HFFc6 (cell line): ENCODE results near the gene ITSN1. TPM values are rescaled to one million over a fixed set of nuclear protein-coding genes. Genes with fewer than 3 reads are reported as not detected.

Experiments
- DNase-seq: peaks from one replicate; pipeline ENCODE4 v3.0.0-alpha.2; 2018
- H3K27ac Mint-ChIP-seq: 2 replicates; pipeline ENCODE4 v1.8.0; 2020; ENCODE audit warnings: mild to moderate bottlenecking, mixed read lengths
- H3K27me3 Mint-ChIP-seq: 2 replicates; pipeline ENCODE4 v1.8.0; 2021; ENCODE audit warnings: mild to moderate bottlenecking, moderate library complexity, mixed read lengths; ENCODE audit not compliant: insufficient read depth
- H3K36me3 Mint-ChIP-seq: 2 replicates; pipeline ENCODE4 v1.8.0; 2021; ENCODE audit warnings: low read depth, mixed read lengths
- H3K4me1 Mint-ChIP-seq: 2 replicates; pipeline ENCODE4 v1.8.0; 2020; ENCODE audit warnings: low read depth, mixed read lengths
- H3K4me3 Mint-ChIP-seq: 2 replicates; pipeline ENCODE4 v1.8.0; 2020; ENCODE audit warnings: mild to moderate bottlenecking, moderate library complexity, mixed read lengths
- H3K9me3 Mint-ChIP-seq: 2 replicates; pipeline ENCODE4 v1.8.0; 2020; ENCODE audit warnings: mild to moderate bottlenecking, mixed read lengths
- total RNA-seq, 6 experiments: library from RNA; stranded (reverse); fragmentation: NEBNext Ultra II Directional; extraction: Animal tissue kit (Norgen Biotek cat#: 25700); gene quantifications; 2 replicates in 1 of 6; 3 replicates in 5 of 6; pipeline ENCODE4 v1.2.3, GENCODE V29; 2021
- TF ChIP-seq, protein P1 (sequence below): fragments of 200-600 bp; sonication (generic); IDR thresholded peaks from 2 replicates; pipeline ENCODE4 v1.5.0; 2021; ENCODE audit warnings: antibody characterized with exemption, mild to moderate bottlenecking

ITSN1 gene
- total RNA-seq, 6 experiments from 2014 or later, result 47.7 to 54.8 (median 54.0) TPM

DNA sequence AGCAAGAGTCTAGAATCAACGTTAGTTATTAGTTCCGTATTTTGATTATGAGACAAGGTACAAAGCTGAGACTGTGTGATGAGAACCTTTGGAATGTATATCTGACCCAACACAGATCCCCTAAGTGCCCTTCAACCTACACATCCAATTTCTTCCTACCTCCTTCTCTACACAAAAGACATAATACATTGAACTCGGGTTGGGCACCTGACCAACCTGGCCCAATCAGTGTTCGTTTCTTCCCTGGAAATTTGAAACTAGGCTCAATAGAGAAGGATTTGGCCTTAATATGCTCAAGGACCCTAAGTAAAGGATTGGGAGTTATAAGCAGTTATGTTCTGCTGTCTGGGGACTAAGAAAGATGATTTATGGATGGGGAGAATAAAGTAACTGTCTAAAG is 12.1 kb downstream of the ITSN1 start:
- Mint-ChIP-seq H3K9me3 (no peaks in the 10 kb centered on the region), H3K4me1 (peaks cover 74% of the 10 kb centered on the region), H3K36me3 (peaks cover 46% of the 10 kb centered on the region), H3K27me3 (peaks cover 1% of the 10 kb centered on the region), H3K4me3 (no peak overlapping the region), H3K27ac (peak overlapping the region; percentile 79; the same call in 1 of the 2 replicates)
- no peak for DNase-seq
- TF ChIP-seq, protein P1, sequence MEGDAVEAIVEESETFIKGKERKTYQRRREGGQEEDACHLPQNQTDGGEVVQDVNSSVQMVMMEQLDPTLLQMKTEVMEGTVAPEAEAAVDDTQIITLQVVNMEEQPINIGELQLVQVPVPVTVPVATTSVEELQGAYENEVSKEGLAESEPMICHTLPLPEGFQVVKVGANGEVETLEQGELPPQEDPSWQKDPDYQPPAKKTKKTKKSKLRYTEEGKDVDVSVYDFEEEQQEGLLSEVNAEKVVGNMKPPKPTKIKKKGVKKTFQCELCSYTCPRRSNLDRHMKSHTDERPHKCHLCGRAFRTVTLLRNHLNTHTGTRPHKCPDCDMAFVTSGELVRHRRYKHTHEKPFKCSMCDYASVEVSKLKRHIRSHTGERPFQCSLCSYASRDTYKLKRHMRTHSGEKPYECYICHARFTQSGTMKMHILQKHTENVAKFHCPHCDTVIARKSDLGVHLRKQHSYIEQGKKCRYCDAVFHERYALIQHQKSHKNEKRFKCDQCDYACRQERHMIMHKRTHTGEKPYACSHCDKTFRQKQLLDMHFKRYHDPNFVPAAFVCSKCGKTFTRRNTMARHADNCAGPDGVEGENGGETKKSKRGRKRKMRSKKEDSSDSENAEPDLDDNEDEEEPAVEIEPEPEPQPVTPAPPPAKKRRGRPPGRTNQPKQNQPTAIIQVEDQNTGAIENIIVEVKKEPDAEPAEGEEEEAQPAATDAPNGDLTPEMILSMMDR, result no peak

DNA sequence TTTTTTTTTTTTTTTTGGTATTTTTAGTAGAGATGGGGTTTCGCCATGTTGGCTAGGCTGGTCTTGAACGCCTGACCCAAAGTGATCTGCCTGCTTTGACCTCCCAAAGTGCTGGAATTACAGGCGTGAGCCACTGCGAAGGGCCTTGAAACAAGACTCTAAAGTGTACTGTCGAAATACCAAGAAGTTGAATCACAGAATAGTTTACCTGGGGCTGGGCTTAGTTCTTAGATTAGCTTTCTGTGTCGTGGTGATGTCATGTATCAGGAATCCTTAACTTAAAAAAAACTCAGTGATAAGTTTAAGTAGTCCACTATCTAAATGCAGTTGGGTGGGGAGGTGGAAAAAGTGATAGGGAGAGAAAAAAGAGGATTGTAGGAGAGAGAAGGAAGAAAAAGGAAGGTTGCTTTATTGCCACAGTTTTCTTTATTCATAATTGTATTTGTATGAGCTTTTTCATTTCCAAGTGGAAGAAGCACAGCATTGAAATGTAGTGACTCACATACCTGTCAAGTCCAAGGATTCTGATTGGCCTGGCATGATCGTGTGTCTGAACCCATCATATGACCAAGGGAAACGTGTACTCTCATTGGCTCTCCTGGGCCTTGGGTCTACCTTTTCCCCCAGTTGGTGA is 13.4 kb downstream of the ITSN1 start:
- peaks cover 11% of the 10 kb centered on the region for H3K9me3 Mint-ChIP-seq
- peak; percentile 88 for DNase-seq
- TF ChIP-seq, protein P1, result no peak
- H3K4me1 Mint-ChIP-seq, result peaks cover 73% of the 10 kb centered on the region
- H3K27me3 Mint-ChIP-seq, result peaks cover 1% of the 10 kb centered on the region
- H3K36me3 Mint-ChIP-seq, result peaks cover 57% of the 10 kb centered on the region
- H3K4me3 Mint-ChIP-seq, result peak overlapping the region; percentile 61
- H3K27ac Mint-ChIP-seq, result peak overlapping the region; percentile 79

DNA sequence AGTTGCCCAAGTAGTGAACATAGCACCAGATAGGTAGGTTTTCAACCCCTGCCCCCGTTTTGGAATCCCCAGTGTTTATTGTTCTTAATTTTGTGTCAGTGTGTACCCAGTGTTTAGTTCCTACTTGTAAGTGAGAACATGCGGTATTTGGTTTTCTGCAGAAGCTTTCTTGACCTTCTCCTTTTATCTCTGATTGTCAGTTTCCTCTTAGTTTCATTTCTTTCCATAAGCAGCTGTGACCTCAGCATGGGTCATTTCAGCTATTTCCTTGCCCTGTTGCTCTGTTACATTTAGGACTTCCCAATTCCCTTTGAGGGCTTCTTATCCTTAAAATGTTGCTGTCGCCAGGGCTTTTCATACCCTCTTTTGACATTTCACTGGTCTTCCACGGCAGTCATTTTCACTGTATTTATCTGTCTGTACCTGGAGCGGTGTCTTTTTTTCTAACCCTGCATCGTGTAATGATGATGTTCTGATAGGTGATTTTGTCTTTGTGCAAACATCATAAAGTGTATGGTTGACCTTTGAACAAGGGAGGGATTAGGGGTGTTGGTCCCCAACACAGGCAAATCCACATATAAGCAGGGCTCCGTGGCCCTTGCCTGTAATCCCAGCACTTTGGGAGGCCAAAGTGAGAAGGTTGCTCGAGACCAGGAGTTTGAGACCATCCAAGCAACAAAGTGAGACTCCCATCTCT is 15.0 kb downstream of the ITSN1 start:
- DNase-seq, result no peak
- TF ChIP-seq, protein P1, result no peak
- Mint-ChIP-seq H3K9me3 (peaks cover 26% of the 10 kb centered on the region), H3K27ac (peak overlapping the region; percentile 44), H3K27me3 (peaks cover 1% of the 10 kb centered on the region), H3K4me1 (peaks cover 74% of the 10 kb centered on the region), H3K4me3 (peak overlapping the region; percentile 38), H3K36me3 (peaks cover 73% of the 10 kb centered on the region)

DNA sequence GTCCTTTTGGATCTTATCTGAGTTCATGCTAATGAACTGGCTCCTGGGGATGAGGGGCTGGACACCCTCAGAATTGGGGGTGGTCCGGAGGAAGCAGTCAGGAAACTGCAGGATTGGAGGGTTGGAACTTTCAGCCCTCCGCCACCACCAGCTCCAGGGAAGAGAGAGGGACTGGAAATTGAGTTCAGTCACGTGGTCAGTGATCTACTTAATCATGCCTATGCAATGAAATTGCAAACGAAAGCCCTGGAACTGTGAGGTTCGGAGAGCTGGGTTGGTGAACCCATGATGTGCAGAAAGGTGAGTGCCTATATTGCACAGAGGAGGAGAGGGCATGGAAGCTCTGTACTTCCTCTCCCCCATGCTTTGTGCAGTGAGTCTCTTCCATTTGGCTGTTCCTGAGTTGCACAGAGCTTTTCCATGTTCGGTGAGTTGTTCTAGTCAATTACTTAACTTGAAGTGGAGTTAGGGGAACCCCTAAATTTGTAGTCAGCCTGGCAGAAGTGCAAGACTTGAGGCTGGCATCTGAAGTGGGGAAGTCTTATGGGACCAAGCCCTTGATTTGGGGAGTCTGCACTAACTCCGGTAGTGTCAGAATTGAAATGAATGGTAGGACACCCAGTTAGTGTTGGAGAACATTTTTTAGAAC is 16.7 kb downstream of the ITSN1 start:
- Mint-ChIP-seq H3K4me1 (peaks cover 73% of the 10 kb centered on the region), H3K27ac (no peak overlapping the region)

DNA sequence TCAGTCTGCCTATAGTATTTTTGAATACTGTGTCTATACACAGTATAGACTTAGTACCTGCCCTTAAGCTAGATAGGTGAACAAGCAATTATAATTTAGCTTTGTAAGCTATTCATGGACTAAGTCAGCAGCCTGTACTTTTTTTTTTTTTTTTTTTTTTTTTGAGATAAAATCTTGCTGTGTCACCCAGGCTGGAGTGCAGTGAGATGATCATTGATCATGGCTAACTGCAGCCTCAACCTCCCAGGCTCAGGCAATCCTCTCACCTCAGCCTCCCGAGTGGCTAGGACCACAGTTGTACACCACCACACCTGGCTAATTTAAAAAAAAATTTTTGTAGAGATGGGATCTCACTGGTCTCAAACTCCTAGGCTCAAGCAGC is 17.3 kb downstream of the ITSN1 start:
- Mint-ChIP-seq H3K4me1 (peaks cover 68% of the 10 kb centered on the region), H3K9me3 (peaks cover 26% of the 10 kb centered on the region), H3K36me3 (peaks cover 68% of the 10 kb centered on the region)

More for the DNA sequence above, 16.7 kb downstream of the ITSN1 start:
- DNase-seq, result no peak
- H3K4me3 Mint-ChIP-seq, result no peak overlapping the region
- peaks cover 26% of the 10 kb centered on the region for H3K9me3 Mint-ChIP-seq
- TF ChIP-seq, protein P1, result no peak
- peaks cover 1% of the 10 kb centered on the region for H3K27me3 Mint-ChIP-seq
- peaks cover 71% of the 10 kb centered on the region for H3K36me3 Mint-ChIP-seq

More for the DNA sequence above, 17.3 kb downstream of the ITSN1 start:
- peak overlapping the region; percentile 29; the same call in 1 of the 2 replicates for H3K27ac Mint-ChIP-seq
- DNase-seq, result no peak
- H3K27me3 Mint-ChIP-seq, result no peaks in the 10 kb centered on the region; the same call in none of the 2 replicates
- H3K4me3 Mint-ChIP-seq, result no peak overlapping the region
- TF ChIP-seq, protein P1, result no peak
